DOHH2 (cell line): ENCODE measurements around the gene TNFAIP8L2.

Experiments
- H3F3A ChIP-seq: fragments of 200-600 bp; sonication (generic), shearing (Covaris generic); 2 replicates; pipeline ENCODE4 v1.6.0; 2016; ENCODE audit warnings: antibody characterized with exemption, mild to moderate bottlenecking; ENCODE audit not compliant: control insufficient read depth, insufficient read depth
- H3K27ac ChIP-seq: fragments of 200-600 bp; sonication (generic); 2 replicates; pipeline ENCODE4 v1.5.1; 2014; ENCODE audit warnings: low read depth, mild to moderate bottlenecking, low read length, moderate library complexity
- H3K27me3 ChIP-seq: fragments of 200-600 bp; sonication (generic); 2 replicates; pipeline ENCODE4 v1.6.1; 2014; ENCODE audit warnings: mild to moderate bottlenecking, low read length, mixed read lengths; ENCODE audit not compliant: control insufficient read depth
- H3K36me3 ChIP-seq: fragments of 200-600 bp; sonication (generic); 2 replicates; pipeline ENCODE4 v1.6.1; 2014; ENCODE audit warnings: mild to moderate bottlenecking, low read length, moderate library complexity, mixed read lengths; ENCODE audit not compliant: control insufficient read depth
- H3K4me1 ChIP-seq: fragments of 200-600 bp; sonication (generic); 2 replicates; pipeline ENCODE4 v1.6.1; 2014; ENCODE audit warnings: mild to moderate bottlenecking, low read length, mixed read lengths; ENCODE audit not compliant: control insufficient read depth
- H3K4me2 ChIP-seq: fragments of 200-600 bp; sonication (generic); 2 replicates; pipeline ENCODE4 v1.6.0; 2014; ENCODE audit warnings: mild to moderate bottlenecking, low read length, moderate library complexity
- H3K4me3 ChIP-seq: fragments of 200-600 bp; sonication (generic); 2 replicates; pipeline ENCODE4 v1.5.1; 2014; ENCODE audit warnings: mild to moderate bottlenecking, low read length, mixed read lengths
- H3K79me2 ChIP-seq: fragments of 200-600 bp; sonication (generic); 2 replicates; pipeline ENCODE4 v1.6.1; 2014; ENCODE audit warnings: mild to moderate bottlenecking, low read length, mixed read lengths; ENCODE audit not compliant: control insufficient read depth
- H3K9me2 ChIP-seq: fragments of 200-600 bp; sonication (generic); replicated peaks from 2 replicates; pipeline ENCODE4 v1.6.1; 2014; ENCODE audit warnings: mild to moderate bottlenecking, low read length, mixed read lengths; ENCODE audit not compliant: control insufficient read depth
- H3K9me3 ChIP-seq: fragments of 200-600 bp; sonication (generic); 2 replicates; pipeline ENCODE4 v1.6.1; 2014; ENCODE audit warnings: antibody characterized with exemption, low read length, mixed read lengths; ENCODE audit not compliant: control insufficient read depth, insufficient read depth
- H4K20me1 ChIP-seq: fragments of 200-600 bp; sonication (generic); 2 replicates; pipeline ENCODE4 v1.6.0; 2014; ENCODE audit warnings: low read depth, mild to moderate bottlenecking, antibody characterized with exemption, low read length, moderate library complexity; ENCODE audit not compliant: control insufficient read depth, insufficient read depth
- CTCF ChIP-seq: fragments of 200-600 bp; sonication (generic); IDR thresholded peaks from one replicate; pipeline ENCODE4 v1.5.1; 2014; ENCODE audit warnings: antibody characterized with exemption, mild to moderate bottlenecking, low read depth, low read length; ENCODE audit not compliant: poor library complexity, severe bottlenecking
- EZH2phosphoT487 ChIP-seq: fragments of 200-600 bp; sonication (generic); IDR thresholded peaks from 2 replicates; pipeline ENCODE4 v1.6.1; 2017; ENCODE audit warnings: borderline replicate concordance, mild to moderate bottlenecking, antibody characterized with exemption, low read length, moderate library complexity, mixed read lengths

TNFAIP8L2 gene

GRCh38 chr1:151134396-151134795 lies 22.1 kb upstream of the TNFAIP8L2 start:
- TF ChIP-seq CTCF (no peak), EZH2phosphoT487 (no peak)
- Histone ChIP-seq H3K79me2 (no peaks in the 10 kb centered on the region), H4K20me1 (no peaks in the 10 kb centered on the region), H3K4me2 (no peak overlapping the region), H3K27me3 (0 out of 2 replicates have a peak, but pooled peaks cover 4% of the 10 kb centered on the region), H3F3A (no peaks in the 10 kb centered on the region), H3K27ac (no peak overlapping the region), H3K36me3 (no peaks in the 10 kb centered on the region), H3K4me1 (peaks cover 15% of the 10 kb centered on the region), H3K9me2 (no peaks in the 10 kb centered on the region), H3K4me3 (no peak overlapping the region), H3K9me3 (no peaks in the 10 kb centered on the region)

DNA sequence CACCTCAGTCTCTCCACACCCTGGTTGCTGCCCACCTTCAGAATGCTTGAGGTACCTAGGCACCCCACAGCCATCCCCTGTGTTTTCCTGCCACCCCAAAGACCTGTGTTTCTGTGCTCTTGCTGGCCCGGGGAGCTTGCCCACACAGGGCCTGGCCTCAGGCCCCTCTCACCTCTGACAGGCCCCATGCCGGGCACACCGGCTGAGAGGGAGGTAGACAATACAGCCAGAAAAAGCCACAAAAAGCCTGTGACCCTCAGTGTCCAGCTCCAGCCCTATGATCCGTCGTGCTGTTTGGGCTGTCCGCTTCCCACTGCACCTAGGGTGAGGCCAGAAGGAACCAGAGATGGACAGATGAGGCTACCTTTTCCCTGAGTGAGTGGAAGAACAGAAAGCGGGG lies 21.5 kb upstream of the TNFAIP8L2 start:
- Histone ChIP-seq H3K36me3 (no peaks in the 10 kb centered on the region), H4K20me1 (no peaks in the 10 kb centered on the region), H3K27ac (no peak overlapping the region), H3K9me2 (no peaks in the 10 kb centered on the region), H3K79me2 (no peaks in the 10 kb centered on the region), H3K4me2 (no peak overlapping the region), H3K4me1 (peaks cover 15% of the 10 kb centered on the region), H3K9me3 (no peaks in the 10 kb centered on the region), H3K4me3 (no peak overlapping the region), H3F3A (no peaks in the 10 kb centered on the region), H3K27me3 (0 out of 2 replicates have a peak, but pooled peaks cover 4% of the 10 kb centered on the region)
- TF ChIP-seq EZH2phosphoT487, result no peak
- TF ChIP-seq CTCF, result no peak

DNA sequence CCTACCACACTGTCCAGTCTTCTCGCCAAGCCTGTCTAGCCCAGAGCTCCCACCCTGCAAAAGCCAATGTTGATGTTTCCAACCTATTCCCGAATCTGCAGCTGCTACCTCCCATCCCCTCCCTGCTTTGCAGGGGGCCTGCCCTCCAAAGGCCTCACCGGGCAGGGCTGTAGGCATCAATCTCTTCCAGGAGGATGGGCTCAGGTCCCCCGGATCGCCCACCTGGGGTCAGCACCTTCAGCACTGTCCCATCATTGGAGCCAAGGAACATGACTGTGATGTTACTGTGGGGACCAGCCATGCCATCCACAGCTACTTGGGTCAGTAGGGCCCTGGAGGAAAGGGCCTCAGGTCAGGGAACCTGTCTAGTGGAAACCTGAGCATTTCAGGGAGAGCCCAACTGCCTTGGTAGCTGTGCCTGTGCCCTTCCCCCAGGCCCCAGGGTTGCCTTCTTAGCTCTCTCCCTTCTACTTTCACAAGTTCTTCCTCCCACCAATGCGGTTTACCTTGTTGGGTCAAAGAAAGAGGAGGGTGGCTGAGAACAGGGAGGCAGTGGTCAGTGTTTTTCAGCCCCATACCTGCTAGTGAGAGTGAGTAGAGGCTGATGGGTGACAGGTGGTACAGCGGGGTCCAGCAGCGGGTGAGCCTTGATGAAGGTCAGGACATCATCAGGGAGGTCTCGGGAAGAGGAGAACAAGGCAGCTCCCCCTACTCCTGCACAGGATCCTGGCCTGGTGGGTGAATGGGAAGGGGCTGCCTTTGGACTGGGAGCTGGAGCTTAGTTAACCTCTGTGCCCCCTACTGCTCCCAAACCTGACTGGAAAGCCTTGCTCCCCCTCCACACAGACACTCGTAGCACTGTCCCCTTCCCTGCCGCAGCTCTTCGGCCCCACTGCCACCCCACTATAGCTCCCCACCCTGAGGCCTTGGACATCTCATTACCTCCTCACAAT lies 20.7 kb upstream of the TNFAIP8L2 start:
- H3K9me2 ChIP-seq, result no peaks in the 10 kb centered on the region
- H3K27me3 ChIP-seq, result 0 out of 2 replicates have a peak, but pooled peaks cover 3% of the 10 kb centered on the region
- H3K4me2 ChIP-seq, result no peak overlapping the region
- H3K4me1 ChIP-seq, result peaks cover 12% of the 10 kb centered on the region
- H3K4me3 ChIP-seq, result no peak overlapping the region
- no peaks in the 10 kb centered on the region for H3K79me2 ChIP-seq
- no peaks in the 10 kb centered on the region for H3K36me3 ChIP-seq
- H3K9me3 ChIP-seq, result no peaks in the 10 kb centered on the region
- H3K27ac ChIP-seq, result no peak overlapping the region
- no peak for TF ChIP-seq EZH2phosphoT487
- TF ChIP-seq CTCF, result peak; percentile 45
- no peaks in the 10 kb centered on the region for H4K20me1 ChIP-seq
- no peaks in the 10 kb centered on the region for H3F3A ChIP-seq
